Keratinocyte (primary cell): ENCODE results near the gene OR51V1. TPM values are rescaled to one million over a fixed set of nuclear protein-coding genes. Genes with fewer than 3 reads are reported as not detected.

ENCODE experiments used
- DNase-seq: peaks from one replicate; pipeline ENCODE4 v3.0.0-alpha.2; 2011; ENCODE audit warnings: low read depth, missing footprints, low spot score
- FAIRE-seq: peaks from 2 replicates; lab custom pipeline; 2011; peaks lifted over from hg19 to GRCh38; lab: Jason Lieb, UNC
- H2AFZ ChIP-seq: 2 replicates; pipeline ENCODE4 v1.6.0; 2012; ENCODE audit warnings: low read length, control low read depth, inconsistent platforms; ENCODE audit not compliant: control insufficient read depth
- H3K27ac ChIP-seq: 2 replicates; pipeline ENCODE4 v1.5.1; 2011; ENCODE audit warnings: low read length; ENCODE audit not compliant: control insufficient read depth, insufficient read depth
- H3K27me3 ChIP-seq: 3 replicates; pipeline ENCODE4 v1.6.0; 2011; ENCODE audit warnings: low read length; ENCODE audit not compliant: control insufficient read depth, insufficient read depth; ENCODE audit errors: extremely low read depth
- H3K36me3 ChIP-seq, 2 experiments: 2 replicates in 1 of 2; 3 replicates in 1 of 2; pipeline ENCODE4 v1.5.1; 2011; ENCODE audit warnings: low read length in 2 of 2, mild to moderate bottlenecking in 1 of 2; ENCODE audit not compliant: control insufficient read depth in 2 of 2, insufficient read depth in 2 of 2; ENCODE audit errors: extremely low read depth in 1 of 2
- H3K4me1 ChIP-seq: 3 replicates; pipeline ENCODE4 v1.5.1; 2011; ENCODE audit warnings: low read length; ENCODE audit not compliant: control insufficient read depth, insufficient read depth; ENCODE audit errors: extremely low read depth
- H3K4me2 ChIP-seq: 3 replicates; pipeline ENCODE4 v1.6.0; 2011; ENCODE audit warnings: low read depth, low read length; ENCODE audit not compliant: control insufficient read depth, insufficient read depth; ENCODE audit errors: extremely low read depth
- H3K4me3 ChIP-seq, 3 experiments: fragments of 200-600 bp in 1 of 3; sonication (generic) in 1 of 3; 2 replicates in 2 of 3; 3 replicates in 1 of 3; pipeline ENCODE4 v1.5.1; 2011 to 2016; ENCODE audit warnings: low read length in 3 of 3, mild to moderate bottlenecking in 3 of 3, control low read depth in 2 of 3, inconsistent platforms in 1 of 3, low read depth in 1 of 3, mixed read lengths in 1 of 3, mixed run types in 1 of 3, moderate library complexity in 1 of 3; ENCODE audit not compliant: control insufficient read depth in 2 of 3, insufficient read depth in 2 of 3; ENCODE audit errors: extremely low read depth in 1 of 3
- H3K79me2 ChIP-seq: 2 replicates; pipeline ENCODE4 v1.6.0; 2012; ENCODE audit warnings: low read length; ENCODE audit not compliant: control insufficient read depth, insufficient read depth
- H3K9ac ChIP-seq: 3 replicates; pipeline ENCODE4 v1.6.0; 2011; ENCODE audit warnings: low read length; ENCODE audit not compliant: control insufficient read depth, insufficient read depth; ENCODE audit errors: extremely low read depth
- H3K9me1 ChIP-seq: 3 replicates; pipeline ENCODE4 v1.6.0; 2011; ENCODE audit warnings: low read length; ENCODE audit not compliant: control insufficient read depth, insufficient read depth; ENCODE audit errors: extremely low read depth
- H3K9me3 ChIP-seq: 2 replicates; pipeline ENCODE4 v1.5.1; 2012; ENCODE audit warnings: low read depth, low read length; ENCODE audit not compliant: control insufficient read depth
- H4K20me1 ChIP-seq: 3 replicates; pipeline ENCODE4 v1.6.0; 2011; ENCODE audit warnings: low read length; ENCODE audit not compliant: control insufficient read depth, insufficient read depth; ENCODE audit errors: extremely low read depth
- CTCF ChIP-seq, 3 experiments: IDR thresholded peaks in 1 of 3; conservative IDR thresholded peaks in 1 of 3; optimal IDR thresholded peaks in 1 of 3; 2 replicates in 2 of 3; 3 replicates in 1 of 3; pipeline versions ENCODE3 to v1.5.1; 2011; ENCODE audit warnings: low read length in 3 of 3, mild to moderate bottlenecking in 3 of 3, moderate library complexity in 2 of 3, control low read depth in 1 of 3, inconsistent platforms in 1 of 3; ENCODE audit not compliant: insufficient read depth in 2 of 3; ENCODE audit errors: extremely low read depth in 1 of 3
- EZH2 ChIP-seq: IDR thresholded peaks from one replicate; pipeline ENCODE4 v1.6.1; 2012; ENCODE audit warnings: inconsistent platforms, mild to moderate bottlenecking, low read length, moderate library complexity
- dilution Hi-C: fragments of 300-500 bp; cut with MboI; formaldehyde crosslinking; loops from one replicate; pipeline ENCODE4 v1.7.0; 2020; ENCODE audit warnings: low sequenced_read_pairs; ENCODE audit not compliant: extremely low pct_ligation_motif_present
- polyA plus RNA-seq, 5 experiments: library from polyadenylated mRNA; depleted of rRNA in 3 of 5; stranded (reverse) in 3 of 5; stranded (forward) in 1 of 5; unstranded in 1 of 5; fragments of >200 nt; gene quantifications; 1 replicate in 1 of 5; 2 replicates in 3 of 5; 3 replicates in 1 of 5; pipeline versions ENCODE4 v1.2.1 to v1.2.3, GENCODE V29; 2011 to 2012; ENCODE audit warnings: missing spikeins in 2 of 5, low read depth in 1 of 5, low replicate concordance in 1 of 5

Gene OR51V1
- polyA plus RNA-seq, 1 donor (not counting 4 experiments of a cell fraction or from before 2014, with no cell fraction given) = not detected

- no peaks in the 10 kb centered on the region for H3K79me2 ChIP-seq
- no peaks in the 10 kb centered on the region for H3K36me3 ChIP-seq
- no peak overlapping the region for H3K27ac ChIP-seq
- no peak for TF ChIP-seq EZH2
- no peak for TF ChIP-seq CTCF (optimal IDR thresholded peaks at IDR 0.05 in 1 of 3, IDR thresholded peaks at IDR 0.05 in 1 of 3, conservative IDR thresholded peaks at IDR 0.05 in 1 of 3; ENCODE audit: extremely low read depth in 1 of 3, insufficient read depth in 2 of 3, low read length in 3 of 3)
- no peaks in the 10 kb centered on the region for H3K27me3 ChIP-seq
- no peaks in the 10 kb centered on the region for H3K9me3 ChIP-seq
- H3K9ac ChIP-seq = no peak overlapping the region
- no peak for FAIRE-seq
- no peak overlapping the region for H2AFZ ChIP-seq
- no peak overlapping the region for H3K4me2 ChIP-seq
- H3K4me3 ChIP-seq = no peak overlapping the region
- DNase-seq = no peak
- no peaks in the 10 kb centered on the region for H3K4me1 ChIP-seq
- H4K20me1 ChIP-seq = no peaks in the 10 kb centered on the region
- H3K9me1 ChIP-seq = no peaks in the 10 kb centered on the region
- dilution Hi-C loops = no loop called here
These were observed 2.9 kb upstream of the OR51V1 start for GRCh38 chr11:5203366-5203765.

- FAIRE-seq (no peak), DNase-seq (no peak)
- H3K27ac ChIP-seq = no peak overlapping the region
- H3K4me3 ChIP-seq = no peak overlapping the region
- no peaks in the 10 kb centered on the region for H3K27me3 ChIP-seq
- TF ChIP-seq CTCF (optimal IDR thresholded peaks at IDR 0.05 in 1 of 3, IDR thresholded peaks at IDR 0.05 in 1 of 3, conservative IDR thresholded peaks at IDR 0.05 in 1 of 3; ENCODE audit: extremely low read depth in 1 of 3, insufficient read depth in 2 of 3, low read length in 3 of 3) (no peak), EZH2 (no peak)
- no peak overlapping the region for H3K9ac ChIP-seq
- no peaks in the 10 kb centered on the region for H3K9me3 ChIP-seq
- H4K20me1 ChIP-seq = no peaks in the 10 kb centered on the region
- H3K4me2 ChIP-seq = no peak overlapping the region
- H2AFZ ChIP-seq = no peak overlapping the region
- H3K36me3 ChIP-seq = no peaks in the 10 kb centered on the region
- no peaks in the 10 kb centered on the region for H3K9me1 ChIP-seq
- H3K79me2 ChIP-seq = no peaks in the 10 kb centered on the region
- dilution Hi-C loops = no loop called here
- H3K4me1 ChIP-seq = no peaks in the 10 kb centered on the region
These were observed 2.2 kb downstream of the OR51V1 start for GRCh38 chr11:5198285-5198684.
